Neuron (in vitro differentiated cells): Measurements from ENCODE around the gene CTAGE8.
"Not testable (repeated sequence)": the region's sequence is repeated elsewhere in the genome, so short reads cannot be mapped to it uniquely, and the experiment has no call there.

Experiments used
- H2AFZ ChIP-seq: one replicate; pipeline ENCODE4 v1.6.1; 2013; ENCODE audit warnings: low read depth, mild to moderate bottlenecking, inconsistent platforms, low read length, moderate library complexity
- H3K27me3 ChIP-seq: one replicate; pipeline ENCODE4 v1.6.1; 2013; ENCODE audit warnings: low read length; ENCODE audit not compliant: insufficient read depth
- H3K36me3 ChIP-seq: one replicate; pipeline ENCODE4 v1.6.1; 2013; ENCODE audit warnings: low read length; ENCODE audit not compliant: insufficient read depth
- H3K4me1 ChIP-seq: one replicate; pipeline ENCODE4 v1.6.1; 2013; ENCODE audit warnings: low read length; ENCODE audit not compliant: insufficient read depth
- H3K4me3 ChIP-seq: 2 replicates; pipeline ENCODE4 v1.5.1; 2013; ENCODE audit warnings: mild to moderate bottlenecking, low read length, moderate library complexity
- H3K9me3 ChIP-seq: one replicate; pipeline ENCODE4 v1.6.1; 2013; ENCODE audit warnings: low read length

CTAGE8 gene

GRCh38 chr7:144283716-144284115 is 14.6 kb upstream of the CTAGE8 start:
- not testable (repeated sequence) for H2AFZ ChIP-seq, H3K36me3 ChIP-seq, H3K4me1 ChIP-seq, H3K27me3 ChIP-seq, H3K4me3 ChIP-seq, H3K9me3 ChIP-seq

- H3K36me3 ChIP-seq, H3K4me1 ChIP-seq, H2AFZ ChIP-seq, H3K9me3 ChIP-seq, H3K4me3 ChIP-seq, H3K27me3 ChIP-seq: not testable (repeated sequence)
Observed at GRCh38 chr7:144282490-144282889, 13.4 kb upstream of the CTAGE8 start.

- not testable (repeated sequence) for H3K4me1 ChIP-seq, H2AFZ ChIP-seq, H3K36me3 ChIP-seq, H3K27me3 ChIP-seq, H3K4me3 ChIP-seq, H3K9me3 ChIP-seq
Observed at GRCh38 chr7:144281981-144282380, 12.9 kb upstream of the CTAGE8 start.

GRCh38 chr7:144280010-144280409 is 10.9 kb upstream of the CTAGE8 start:
- H3K9me3 ChIP-seq, H3K4me1 ChIP-seq: not testable (repeated sequence)

GRCh38 chr7:144275281-144275680 is 6.2 kb upstream of the CTAGE8 start:
- not testable (repeated sequence) for H2AFZ ChIP-seq, H3K36me3 ChIP-seq, H3K9me3 ChIP-seq, H3K27me3 ChIP-seq, H3K4me3 ChIP-seq, H3K4me1 ChIP-seq

More at GRCh38 chr7:144280010-144280409, 10.9 kb upstream of the CTAGE8 start:
- not testable (repeated sequence) for H3K4me3 ChIP-seq, H3K36me3 ChIP-seq, H2AFZ ChIP-seq, H3K27me3 ChIP-seq

GRCh38 chr7:144264692-144265091 is 4.4 kb downstream of the CTAGE8 start, which contains the start of gene OR2A7:
Gene OR2A7, minus strand, starts transcription at chr7:144264792. Its CDS starts 5,164 bp downstream, at chr7:144259628.
- H3K9me3 ChIP-seq, H3K4me3 ChIP-seq, H3K27me3 ChIP-seq, H3K36me3 ChIP-seq, H2AFZ ChIP-seq, H3K4me1 ChIP-seq: not testable (repeated sequence)

- not testable (repeated sequence) for H3K4me1 ChIP-seq, H3K9me3 ChIP-seq, H3K4me3 ChIP-seq, H2AFZ ChIP-seq, H3K27me3 ChIP-seq, H3K36me3 ChIP-seq
Observed at GRCh38 chr7:144262128-144262527, 7.0 kb downstream of the CTAGE8 start.

GRCh38 chr7:144259067-144259466 is 10.0 kb downstream of the CTAGE8 start:
- H3K27me3 ChIP-seq, H2AFZ ChIP-seq, H3K36me3 ChIP-seq, H3K4me3 ChIP-seq, H3K4me1 ChIP-seq, H3K9me3 ChIP-seq: not testable (repeated sequence)

GRCh38 chr7:144256112-144256511 is 13.0 kb downstream of the CTAGE8 start:
- H3K27me3 ChIP-seq: no peaks in the 10 kb centered on the region
- H3K36me3 ChIP-seq: no peaks in the 10 kb centered on the region
- H2AFZ ChIP-seq: no peak overlapping the region
- no peaks in the 10 kb centered on the region for H3K9me3 ChIP-seq
- no peak overlapping the region for H3K4me3 ChIP-seq
- H3K4me1 ChIP-seq: no peaks in the 10 kb centered on the region

GRCh38 chr7:144255471-144255897 is 13.6 kb downstream of the CTAGE8 start:
- Histone ChIP-seq H3K4me3 (no peak overlapping the region), H2AFZ (no peak overlapping the region), H3K4me1 (no peaks in the 10 kb centered on the region), H3K36me3 (no peaks in the 10 kb centered on the region), H3K27me3 (no peaks in the 10 kb centered on the region), H3K9me3 (no peaks in the 10 kb centered on the region)

- not testable (repeated sequence) for H3K36me3 ChIP-seq, H3K4me1 ChIP-seq, H3K27me3 ChIP-seq, H3K9me3 ChIP-seq, H3K4me3 ChIP-seq, H2AFZ ChIP-seq
Observed at GRCh38 chr7:144252307-144252706, 16.8 kb downstream of the CTAGE8 start.

GRCh38 chr7:144247674-144248330 is 21.3 kb downstream of the CTAGE8 start:
- not testable (repeated sequence) for H3K36me3 ChIP-seq

GRCh38 chr7:144246967-144247366 is 22.1 kb downstream of the CTAGE8 start:
- H2AFZ ChIP-seq, H3K36me3 ChIP-seq, H3K4me1 ChIP-seq, H3K9me3 ChIP-seq, H3K4me3 ChIP-seq, H3K27me3 ChIP-seq: not testable (repeated sequence)

More at GRCh38 chr7:144247674-144248330, 21.3 kb downstream of the CTAGE8 start:
- H3K4me3 ChIP-seq, H2AFZ ChIP-seq, H3K9me3 ChIP-seq, H3K27me3 ChIP-seq, H3K4me1 ChIP-seq: not testable (repeated sequence)

- H3K36me3 ChIP-seq, H3K4me3 ChIP-seq, H3K9me3 ChIP-seq, H2AFZ ChIP-seq, H3K27me3 ChIP-seq, H3K4me1 ChIP-seq: not testable (repeated sequence)
Observed at GRCh38 chr7:144245372-144245771, 23.7 kb downstream of the CTAGE8 start.
